HCT116 (cell line): Measurements from ENCODE around the gene CAMK1D. TPM values are rescaled to one million over a fixed set of nuclear protein-coding genes. Genes with fewer than 3 reads are reported as not detected.

Experiments
- ATAC-seq: fragments of 200-7000 bp; cut with Tn5 transposase; 2 replicates; pipeline ENCODE4 v1.9.1; 2020; ENCODE audit warnings: mild to moderate bottlenecking, moderate library complexity
- BruUV-seq: library from RNA; stranded (reverse); fragments of 400-500 nt; replicated peaks from 2 replicates; lab custom pipeline; 2021; lab: Mats Ljungman, UMichigan
- CTCF ChIA-PET: fragments of 300-600 bp; sonication (Branson Sonifier 250); formaldehyde crosslinking; loops from one replicate; lab custom pipeline; 2021; ENCODE audit warnings: antibody characterized with exemption; lab: Charles Lee
- POLR2A ChIA-PET: fragments of 300-600, 350-600 bp; sonication (Branson Sonifier 250); formaldehyde crosslinking; loops from one replicate; lab custom pipeline; 2021; ENCODE audit warnings: antibody characterized with exemption; lab: Charles Lee
- RAD21 ChIA-PET, 2 experiments: fragments of 300-600 bp; sonication (Branson Sonifier 250); formaldehyde crosslinking; loops; one replicate each; lab custom pipeline; 2023; ENCODE audit warnings: low total read pairs in 2 of 2; ENCODE audit not compliant: uncharacterized antibody in 2 of 2, unreplicated experiment in 2 of 2, low non-redundant PET in 1 of 2; lab: Charles Lee
- DNase-seq: peaks from one replicate; pipeline ENCODE4 v3.0.0-alpha.2; 2010; ENCODE audit warnings: low read depth, low spot score
- H2AFZ ChIP-seq: fragments of 200-600 bp; shearing (Covaris generic), sonication (generic); 2 replicates; pipeline ENCODE4 v1.6.1; 2017; ENCODE audit warnings: low read depth, mixed run types, mixed read lengths, antibody characterized with exemption, low read length; ENCODE audit not compliant: poor library complexity, severe bottlenecking
- H3K27ac ChIP-seq: 2 replicates; pipeline ENCODE4 v1.5.1; 2012; ENCODE audit warnings: low read depth, low read length
- H3K27me3 ChIP-seq: fragments of 200-600 bp; sonication (generic); 2 replicates; pipeline ENCODE4 v1.6.1; 2016; ENCODE audit warnings: mixed run types, low read length, mixed read lengths; ENCODE audit not compliant: insufficient read depth
- H3K36me3 ChIP-seq, 2 experiments: fragments of 200-500 bp in 1 of 2; fragments of 200-600 bp in 1 of 2; sonication (Bioruptor generic) in 1 of 2; sonication (generic) in 1 of 2; 2 replicates each; pipeline versions ENCODE4 v1.5.1 to v1.6.1; 2014 to 2016; ENCODE audit warnings: low read length in 2 of 2, inconsistent platforms in 1 of 2, mixed read lengths in 1 of 2, mixed run types in 1 of 2; ENCODE audit not compliant: insufficient read depth in 2 of 2, control insufficient read depth in 1 of 2
- H3K4me1 ChIP-seq, 2 experiments: fragments of 200-600 bp in 1 of 2; sonication (generic) in 1 of 2; 2 replicates each; pipeline versions ENCODE4 v1.5.1 to v1.6.1; 2012 to 2017; ENCODE audit warnings: low read length in 2 of 2, inconsistent platforms in 1 of 2, mild to moderate bottlenecking in 1 of 2, mixed read lengths in 1 of 2, mixed run types in 1 of 2, moderate library complexity in 1 of 2; ENCODE audit not compliant: insufficient read depth in 2 of 2, control insufficient read depth in 1 of 2
- H3K4me2 ChIP-seq: fragments of 200-600 bp; sonication (generic); 2 replicates; pipeline ENCODE4 v1.6.1; 2017; ENCODE audit warnings: mixed run types, low read length, mixed read lengths
- H3K4me3 ChIP-seq, 2 experiments: fragments of 200-600 bp in 1 of 2; sonication (generic) in 1 of 2; replicated peaks in 1 of 2; 2 replicates each; pipeline ENCODE4 v1.5.1; 2011 to 2016; ENCODE audit warnings: low read length in 2 of 2, control low read depth in 1 of 2, low read depth in 1 of 2, mild to moderate bottlenecking in 1 of 2, mixed read lengths in 1 of 2, mixed run types in 1 of 2
- H3K79me2 ChIP-seq: fragments of 200-600 bp; sonication (generic); 2 replicates; pipeline ENCODE4 v1.6.1; 2017; ENCODE audit warnings: mild to moderate bottlenecking, mixed run types, low read length, moderate library complexity, mixed read lengths; ENCODE audit not compliant: insufficient read depth
- H3K9ac ChIP-seq: fragments of 200-600 bp; sonication (generic); 2 replicates; pipeline ENCODE4 v1.6.1; 2016; ENCODE audit warnings: low read length, mixed read lengths
- H3K9me2 ChIP-seq: fragments of 200-600 bp; sonication (generic), shearing (Covaris generic); 2 replicates; pipeline ENCODE4 v1.6.1; 2017; ENCODE audit warnings: mixed run types, mild to moderate bottlenecking, moderate library complexity; ENCODE audit not compliant: insufficient read depth
- H3K9me3 ChIP-seq, 2 experiments: fragments of 200-500 bp in 1 of 2; fragments of 200-600 bp in 1 of 2; sonication (Bioruptor generic) in 1 of 2; sonication (generic) in 1 of 2; 2 replicates each; pipeline ENCODE4 v1.6.1; 2014 to 2017; ENCODE audit warnings: low read length in 2 of 2, mixed read lengths in 2 of 2, inconsistent platforms in 1 of 2, low read depth in 1 of 2, mild to moderate bottlenecking in 1 of 2, mixed run types in 1 of 2, moderate library complexity in 1 of 2; ENCODE audit not compliant: control insufficient read depth in 1 of 2, insufficient read depth in 1 of 2
- H4K20me1 ChIP-seq: fragments of 200-600 bp; sonication (generic), shearing (Covaris generic); 2 replicates; pipeline ENCODE4 v1.6.1; 2017; ENCODE audit warnings: mixed run types, mild to moderate bottlenecking, moderate library complexity; ENCODE audit not compliant: insufficient read depth
- CBX3 ChIP-seq: IDR thresholded peaks from 2 replicates; pipeline ENCODE4 v1.6.1; 2012; ENCODE audit warnings: low read depth
- CEBPB ChIP-seq: IDR thresholded peaks from 2 replicates; pipeline ENCODE4 v1.6.1; 2012; ENCODE audit warnings: low read depth
- EZH2phosphoT487 ChIP-seq: fragments of 200-600 bp; IDR thresholded peaks from 2 replicates; pipeline ENCODE4 v1.6.1; 2018; ENCODE audit warnings: antibody characterized with exemption, borderline replicate concordance
- SRF ChIP-seq: IDR thresholded peaks from 2 replicates; pipeline ENCODE4 v1.6.1; 2012; ENCODE audit warnings: low read depth
- YY1 ChIP-seq: IDR thresholded peaks from 2 replicates; pipeline ENCODE4 v1.6.1; 2011; ENCODE audit warnings: low read length, low read depth, moderate library complexity, mild to moderate bottlenecking; ENCODE audit not compliant: insufficient replicate concordance; ENCODE audit errors: extremely low read depth
- ZFX ChIP-seq: fragments of 450-650 bp; IDR thresholded peaks from 2 replicates; pipeline ENCODE4 v1.6.1; 2017
- intact Hi-C: fragments of 100-400 bp; cut with micrococcal nuclease; formaldehyde crosslinking; loops from 2 replicates; pipeline ENCODE4 v1.10.0; 2022
- total RNA-seq: library from RNA; stranded (reverse); gene quantifications from one replicate; pipeline ENCODE4 v1.2.1, GENCODE V29; 2021; ENCODE audit not compliant: unreplicated experiment

CAMK1D gene
- total RNA-seq, 1 experiment from 2014 or later: 9.6 TPM

DNA sequence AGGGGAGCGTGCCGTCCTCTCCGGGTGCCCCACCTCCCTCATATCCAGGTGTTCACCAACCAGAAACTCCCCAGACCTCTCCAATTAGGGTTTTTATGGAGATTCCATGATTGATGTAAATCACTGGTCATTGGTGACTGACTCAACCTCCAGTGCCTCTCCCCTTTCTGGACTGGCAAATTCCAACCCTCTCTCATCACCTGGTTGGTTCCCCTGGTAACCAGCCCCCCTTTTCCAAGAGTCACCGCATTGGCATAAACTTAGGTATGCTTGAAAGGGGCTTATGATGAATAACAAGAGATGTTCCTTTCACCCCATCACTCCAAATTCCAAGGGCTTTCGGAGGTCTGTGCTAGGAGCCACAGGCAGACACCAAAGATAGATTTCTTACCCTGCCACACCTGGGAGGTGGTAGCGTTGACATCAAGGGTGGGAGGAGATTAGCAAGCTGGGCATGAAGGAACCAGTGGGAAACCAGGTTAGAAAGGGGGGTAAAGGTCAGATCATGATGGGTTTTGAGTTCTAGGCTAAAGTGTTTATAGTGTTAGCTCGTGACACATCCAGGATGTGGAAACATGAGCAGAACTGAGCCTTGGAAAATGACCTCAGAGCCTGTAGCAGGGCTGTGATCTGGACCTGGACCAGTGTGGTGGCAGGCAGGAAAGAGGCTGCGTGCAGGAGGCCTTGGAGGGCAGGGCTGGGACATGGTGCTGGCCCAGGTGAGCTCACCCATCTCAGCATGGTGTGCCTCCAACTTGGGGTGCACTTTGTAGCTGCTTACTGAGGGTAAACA, 45.1 kb downstream of the CAMK1D start:
- ATAC-seq (no peak), DNase-seq (no peak)
- Histone ChIP-seq H3K4me1 (peaks cover 0 to under 1% of the 10 kb centered on the region in 2 experiments; a peak in 1 of 4 replicates), H3K36me3 (no peaks in the 10 kb centered on the region), H3K27ac (no peak overlapping the region), H3K4me2 (no peak overlapping the region), H4K20me1 (no peaks in the 10 kb centered on the region), H2AFZ (no peak overlapping the region), H3K9me2 (no peaks in the 10 kb centered on the region), H3K27me3 (no peaks in the 10 kb centered on the region), H3K9me3 (no peaks in the 10 kb centered on the region), H3K9ac (no peak overlapping the region), H3K4me3 (no peak overlapping the region), H3K79me2 (no peaks in the 10 kb centered on the region)
- CTCF ChIA-PET: no interaction called here
- intact Hi-C loops: no loop called here
- BruUV-seq: no TSS peak
- TF ChIP-seq SRF: no peak
- POLR2A ChIA-PET: no interaction called here
- RAD21 ChIA-PET: no interaction called here

DNA sequence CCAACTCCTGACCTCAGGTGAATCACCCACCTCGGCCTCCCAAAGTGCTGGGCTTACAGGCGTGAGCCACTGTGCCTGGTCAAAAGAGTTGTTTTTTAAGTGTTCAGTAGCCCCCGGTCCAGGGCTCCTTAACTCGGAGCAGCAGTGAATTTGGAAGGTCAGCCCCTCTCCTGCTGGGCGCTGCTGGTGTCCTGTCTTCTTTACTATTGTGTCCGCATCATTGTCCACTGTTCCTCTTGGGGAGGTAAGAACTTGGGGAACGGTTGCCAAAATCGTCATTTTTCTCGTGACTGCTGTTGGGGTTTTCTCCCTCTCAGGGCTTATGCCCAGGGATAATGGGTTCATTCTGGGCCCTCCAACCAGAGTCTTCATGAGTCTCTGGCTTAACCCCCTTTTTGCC, 46.7 kb downstream of the CAMK1D start:
- CTCF ChIA-PET: no interaction called here
- DNase-seq (no peak), ATAC-seq (no peak)
- no peak overlapping the region for H3K4me3 ChIP-seq
- no peaks in the 10 kb centered on the region for H4K20me1 ChIP-seq
- no peaks in the 10 kb centered on the region for H3K27me3 ChIP-seq
- H3K79me2 ChIP-seq: no peaks in the 10 kb centered on the region
- no peaks in the 10 kb centered on the region for H3K36me3 ChIP-seq
- no peaks in the 10 kb centered on the region for H3K9me2 ChIP-seq
- POLR2A ChIA-PET: no interaction called here
- H3K27ac ChIP-seq: no peak overlapping the region
- RAD21 ChIA-PET: no interaction called here
- H3K9ac ChIP-seq: no peak overlapping the region
- no peak overlapping the region for H3K4me2 ChIP-seq
- H3K9me3 ChIP-seq: no peaks in the 10 kb centered on the region
- BruUV-seq: no TSS peak
- TF ChIP-seq YY1 (no peak), CBX3 (no peak), ZFX (no peak), EZH2phosphoT487 (no peak), CEBPB (no peak)
- intact Hi-C loops: no loop called here
- no peaks in the 10 kb centered on the region; a peak in 1 of 4 replicates for H3K4me1 ChIP-seq
- H2AFZ ChIP-seq: no peak overlapping the region
